SU-DHL-6 (cell line): Measurements from ENCODE around the gene TSKS.

Experiments used
- H2AFZ ChIP-seq: fragments of 200-600 bp; sonication (generic); 2 replicates; pipeline ENCODE4 v1.6.1; 2014; ENCODE audit warnings: low read depth, mild to moderate bottlenecking, moderate library complexity, mixed read lengths, antibody characterized with exemption, low read length; ENCODE audit not compliant: severe bottlenecking
- H3F3A ChIP-seq: fragments of 200-600 bp; shearing (Covaris generic); 2 replicates; pipeline ENCODE4 v1.6.0; 2016; ENCODE audit warnings: antibody characterized with exemption, mild to moderate bottlenecking; ENCODE audit not compliant: insufficient read depth
- H3K27ac ChIP-seq: fragments of 200-600 bp; sonication (generic); 2 replicates; pipeline ENCODE4 v1.5.1; 2016; ENCODE audit warnings: low read depth, mild to moderate bottlenecking, low read length, moderate library complexity, mixed read lengths
- H3K27me3 ChIP-seq: fragments of 200-600 bp; sonication (generic), shearing (Covaris generic); 2 replicates; pipeline ENCODE4 v1.6.0; 2014; ENCODE audit warnings: mild to moderate bottlenecking, low read length
- H3K36me3 ChIP-seq: fragments of 200-600 bp; sonication (generic); 2 replicates; pipeline ENCODE4 v1.6.1; 2014; ENCODE audit warnings: mild to moderate bottlenecking, low read length, mixed read lengths
- H3K4me2 ChIP-seq: fragments of 300-600, 200-600 bp; shearing (Covaris generic), sonication (generic); 2 replicates; pipeline ENCODE4 v1.6.0; 2014; ENCODE audit warnings: low read length, low read depth, mild to moderate bottlenecking; ENCODE audit not compliant: poor library complexity, severe bottlenecking
- H3K4me3 ChIP-seq: fragments of 200-600 bp; sonication (generic); 2 replicates; pipeline ENCODE4 v1.5.1; 2014; ENCODE audit warnings: antibody characterized with exemption, low read length, mild to moderate bottlenecking, mixed read lengths; ENCODE audit not compliant: insufficient read depth, poor library complexity, severe bottlenecking
- H3K79me2 ChIP-seq: fragments of 200-600 bp; sonication (generic); 2 replicates; pipeline ENCODE4 v1.6.1; 2014; ENCODE audit warnings: mild to moderate bottlenecking, low read length, moderate library complexity; ENCODE audit not compliant: insufficient read depth
- H3K9ac ChIP-seq: fragments of 200-600 bp; sonication (generic); 2 replicates; pipeline ENCODE4 v1.7.0; 2014; ENCODE audit warnings: mild to moderate bottlenecking, low read length
- H3K9me2 ChIP-seq: fragments of 200-600 bp; sonication (generic); replicated peaks from 2 replicates; pipeline ENCODE4 v1.6.1; 2014; ENCODE audit warnings: low read length; ENCODE audit not compliant: insufficient read depth
- H3K9me3 ChIP-seq: fragments of 200-600 bp; sonication (generic); 2 replicates; pipeline ENCODE4 v1.6.1; 2014; ENCODE audit warnings: low read length, mixed read lengths; ENCODE audit not compliant: insufficient read depth
- H4K20me1 ChIP-seq: fragments of 200-600 bp; sonication (generic); 2 replicates; pipeline ENCODE4 v1.6.1; 2014; ENCODE audit warnings: low read depth, mild to moderate bottlenecking, antibody characterized with exemption, low read length, moderate library complexity, mixed read lengths
- CTCF ChIP-seq: fragments of 200-600 bp; sonication (generic); IDR thresholded peaks from one replicate; pipeline ENCODE4 v1.5.1; 2017; ENCODE audit warnings: antibody characterized with exemption, mild to moderate bottlenecking, low read length, moderate library complexity; ENCODE audit not compliant: insufficient read depth, poor library complexity, severe bottlenecking
- EZH2phosphoT487 ChIP-seq: fragments of 200-600 bp; sonication (generic), shearing (Covaris generic); conservative IDR thresholded peaks from 2 replicates; pipeline ENCODE4 v1.6.1; 2018; ENCODE audit warnings: mild to moderate bottlenecking, antibody characterized with exemption, low read length, moderate library complexity, mixed read lengths

Gene TSKS

DNA sequence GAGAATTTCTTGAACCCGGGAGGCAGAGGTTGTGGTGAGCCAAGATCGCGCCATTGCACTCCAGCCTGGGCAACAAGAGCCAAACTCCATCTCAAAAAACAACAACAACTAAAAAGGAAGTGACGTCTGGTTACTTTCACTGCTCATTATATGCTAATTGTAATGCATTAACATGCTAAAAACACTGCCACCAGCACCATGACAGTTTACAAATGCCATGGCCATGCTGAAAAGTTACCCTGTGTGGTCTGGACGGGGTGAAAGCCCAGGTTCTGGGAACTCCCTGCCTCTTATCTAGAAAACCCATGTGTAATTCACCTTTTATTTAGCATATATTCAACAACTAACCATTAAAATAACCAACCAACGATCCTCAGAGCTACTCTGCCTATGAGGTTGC lies 44.1 kb downstream of the TSKS start:
- Histone ChIP-seq H2AFZ (no peak overlapping the region), H3K9ac (no peak overlapping the region), H3K4me3 (no peak overlapping the region), H3K79me2 (no peaks in the 10 kb centered on the region), H3K4me2 (no peak overlapping the region), H3F3A (no peaks in the 10 kb centered on the region), H3K27me3 (no peaks in the 10 kb centered on the region), H3K36me3 (no peaks in the 10 kb centered on the region), H3K9me3 (peaks cover 6% of the 10 kb centered on the region; the same call in 1 of the 2 replicates), H3K9me2 (no peaks in the 10 kb centered on the region), H3K27ac (no peak overlapping the region), H4K20me1 (no peaks in the 10 kb centered on the region)
- TF ChIP-seq CTCF (no peak), EZH2phosphoT487 (no peak)

- TF ChIP-seq CTCF = no peak
- no peak for TF ChIP-seq EZH2phosphoT487
- Histone ChIP-seq H3K9me3 (peaks cover 6% of the 10 kb centered on the region; the same call in 1 of the 2 replicates), H3K27ac (no peak overlapping the region), H3K9me2 (no peaks in the 10 kb centered on the region), H3K9ac (no peak overlapping the region), H2AFZ (no peak overlapping the region), H4K20me1 (no peaks in the 10 kb centered on the region), H3K36me3 (no peaks in the 10 kb centered on the region), H3K27me3 (no peaks in the 10 kb centered on the region), H3K4me2 (no peak overlapping the region), H3K79me2 (no peaks in the 10 kb centered on the region), H3K4me3 (no peak overlapping the region), H3F3A (no peaks in the 10 kb centered on the region)
Measured at GRCh38 chr19:49718511-49718910, 44.6 kb downstream of the TSKS start.

GRCh38 chr19:49716154-49716553 lies 47.0 kb downstream of the TSKS start:
- Histone ChIP-seq H3K4me2 (no peak overlapping the region), H3K4me3 (no peak overlapping the region), H4K20me1 (no peaks in the 10 kb centered on the region), H3K9me3 (no peaks in the 10 kb centered on the region), H3K27ac (no peak overlapping the region), H3K9ac (no peak overlapping the region), H2AFZ (no peak overlapping the region), H3K9me2 (no peaks in the 10 kb centered on the region), H3K79me2 (no peaks in the 10 kb centered on the region), H3F3A (no peaks in the 10 kb centered on the region), H3K36me3 (no peaks in the 10 kb centered on the region), H3K27me3 (no peaks in the 10 kb centered on the region)
- TF ChIP-seq EZH2phosphoT487 (no peak), CTCF (no peak)
